ENCODE measurements around the gene PLSCR1.

DNA sequence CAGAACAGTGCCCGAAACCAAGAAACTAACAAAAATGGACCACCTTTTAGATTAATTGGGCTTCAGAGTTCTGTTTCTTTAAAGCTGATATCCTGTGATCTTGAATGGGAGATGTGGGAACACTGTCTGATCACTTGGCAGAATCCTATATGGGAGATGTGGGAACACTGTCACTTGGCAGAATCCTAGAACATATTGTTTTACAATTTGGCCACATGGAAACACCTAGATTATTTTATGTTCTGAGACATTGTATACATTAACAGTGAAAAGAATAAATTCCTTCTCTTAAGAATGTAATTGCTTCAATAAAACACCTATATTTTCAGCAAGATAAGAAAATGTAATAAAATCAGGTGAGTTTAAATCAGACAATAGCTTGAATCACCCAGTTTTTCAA, 44.7 kb downstream of the PLSCR1 start:
- TF ChIP-seq, protein P1, sequence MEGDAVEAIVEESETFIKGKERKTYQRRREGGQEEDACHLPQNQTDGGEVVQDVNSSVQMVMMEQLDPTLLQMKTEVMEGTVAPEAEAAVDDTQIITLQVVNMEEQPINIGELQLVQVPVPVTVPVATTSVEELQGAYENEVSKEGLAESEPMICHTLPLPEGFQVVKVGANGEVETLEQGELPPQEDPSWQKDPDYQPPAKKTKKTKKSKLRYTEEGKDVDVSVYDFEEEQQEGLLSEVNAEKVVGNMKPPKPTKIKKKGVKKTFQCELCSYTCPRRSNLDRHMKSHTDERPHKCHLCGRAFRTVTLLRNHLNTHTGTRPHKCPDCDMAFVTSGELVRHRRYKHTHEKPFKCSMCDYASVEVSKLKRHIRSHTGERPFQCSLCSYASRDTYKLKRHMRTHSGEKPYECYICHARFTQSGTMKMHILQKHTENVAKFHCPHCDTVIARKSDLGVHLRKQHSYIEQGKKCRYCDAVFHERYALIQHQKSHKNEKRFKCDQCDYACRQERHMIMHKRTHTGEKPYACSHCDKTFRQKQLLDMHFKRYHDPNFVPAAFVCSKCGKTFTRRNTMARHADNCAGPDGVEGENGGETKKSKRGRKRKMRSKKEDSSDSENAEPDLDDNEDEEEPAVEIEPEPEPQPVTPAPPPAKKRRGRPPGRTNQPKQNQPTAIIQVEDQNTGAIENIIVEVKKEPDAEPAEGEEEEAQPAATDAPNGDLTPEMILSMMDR (IDR thresholded peaks at IDR 0.05): no peak
- TF ChIP-seq POLR2A (IDR thresholded peaks at IDR 0.05) (no peak), EP300 (IDR thresholded peaks at IDR 0.05) (no peak), POLR2AphosphoS5 (IDR thresholded peaks at IDR 0.05) (no peak)
